HEK293 (cell line): ENCODE measurements around the gene DNHD1.

Source experiments
- CTCF ChIA-PET: fragments of 350-600 bp; formaldehyde crosslinking; extraction: SDS; loops from one replicate; lab custom pipeline; 2021; ENCODE audit warnings: antibody characterized with exemption; lab: Yijun Ruan, JAX
- POLR2A ChIA-PET: fragments of 300-600 bp; formaldehyde crosslinking; extraction: SDS; loops from one replicate; lab custom pipeline; 2020; ENCODE audit warnings: antibody characterized with exemption, inconsistent platforms; lab: Yijun Ruan, JAX
- H3K27ac ChIP-seq: fragments of 200-500 bp; sonication (Bioruptor generic); 2 replicates; pipeline ENCODE4 v1.5.1; 2014; ENCODE audit warnings: low read depth, low read length, control low read depth, inconsistent platforms; ENCODE audit errors: extremely low read depth
- H3K36me3 ChIP-seq, 2 experiments: fragments of 200-500 bp in 1 of 2; sonication (Bioruptor generic) in 1 of 2; 1 replicate in 1 of 2; 2 replicates in 1 of 2; pipeline ENCODE4 v1.5.1; 2014 to 2017; ENCODE audit warnings: inconsistent platforms in 2 of 2, low read length in 2 of 2; ENCODE audit not compliant: control insufficient read depth in 2 of 2, insufficient read depth in 1 of 2
- H3K4me1 ChIP-seq: fragments of 200-500 bp; sonication (Bioruptor generic); 2 replicates; pipeline ENCODE4 v1.5.1; 2014; ENCODE audit warnings: mild to moderate bottlenecking, low read length, inconsistent platforms; ENCODE audit not compliant: control insufficient read depth, insufficient read depth
- H3K4me3 ChIP-seq: 2 replicates; pipeline ENCODE4 v1.5.1; 2011; ENCODE audit warnings: low read depth, mild to moderate bottlenecking, control low read depth, low read length, moderate library complexity
- H3K9me3 ChIP-seq: fragments of 200-500 bp; sonication (Bioruptor generic); 2 replicates; pipeline ENCODE4 v1.5.1; 2014; ENCODE audit warnings: low read depth, low read length, inconsistent platforms; ENCODE audit not compliant: control insufficient read depth, insufficient read depth
- EGR2 ChIP-seq: fragments of 450-650 bp; formaldehyde crosslinking; IDR thresholded peaks from 2 replicates; pipeline ENCODE4 v1.5.1; 2016; ENCODE audit warnings: low read depth, missing biosample characterization, missing genetic modification characterization
- FEZF1 ChIP-seq: fragments of 450-650 bp; formaldehyde crosslinking; IDR thresholded peaks from 2 replicates; pipeline ENCODE4 v1.5.1; 2016; ENCODE audit warnings: missing biosample characterization, missing genetic modification characterization
- INSM2 ChIP-seq: fragments of 450-650 bp; formaldehyde crosslinking; IDR thresholded peaks from 2 replicates; pipeline ENCODE4 v1.5.1; 2016; ENCODE audit warnings: missing biosample characterization, missing genetic modification characterization
- KLF17 ChIP-seq: fragments of 450-650 bp; formaldehyde crosslinking; IDR thresholded peaks from 2 replicates; pipeline ENCODE4 v1.5.1; 2016; ENCODE audit warnings: missing biosample characterization, missing genetic modification characterization
- MYNN ChIP-seq: fragments of 450-650 bp; formaldehyde crosslinking; IDR thresholded peaks from 2 replicates; pipeline ENCODE4 v1.5.1; 2016; ENCODE audit warnings: missing biosample characterization, missing genetic modification characterization, borderline replicate concordance
- SCRT2 ChIP-seq: fragments of 450-650 bp; formaldehyde crosslinking; IDR thresholded peaks from 2 replicates; pipeline ENCODE4 v1.5.1; 2016; ENCODE audit warnings: missing biosample characterization, missing genetic modification characterization
- SETDB1 ChIP-seq: IDR thresholded peaks from one replicate; pipeline ENCODE4 v1.6.1; 2017; ENCODE audit warnings: mild to moderate bottlenecking, low read length, moderate library complexity, mixed read lengths; ENCODE audit not compliant: insufficient read length
- ZBTB17 ChIP-seq: fragments of 450-650 bp; formaldehyde crosslinking; IDR thresholded peaks from 2 replicates; pipeline ENCODE4 v1.5.1; 2016; ENCODE audit warnings: missing biosample characterization, missing genetic modification characterization
- ZBTB20 ChIP-seq: fragments of 450-650 bp; formaldehyde crosslinking; IDR thresholded peaks from 2 replicates; pipeline ENCODE4 v1.5.1; 2016; ENCODE audit warnings: missing biosample characterization, missing genetic modification characterization
- ZBTB48 ChIP-seq: fragments of 450-650 bp; formaldehyde crosslinking; IDR thresholded peaks from 2 replicates; pipeline ENCODE4 v1.5.1; 2016; ENCODE audit warnings: missing biosample characterization, missing genetic modification characterization
- ZNF132 ChIP-seq: fragments of 450-650 bp; formaldehyde crosslinking; IDR thresholded peaks from 2 replicates; pipeline ENCODE4 v1.5.1; 2017; ENCODE audit warnings: missing biosample characterization, missing genetic modification characterization, borderline replicate concordance
- ZNF157 ChIP-seq: fragments of 450-650 bp; formaldehyde crosslinking; IDR thresholded peaks from 2 replicates; pipeline ENCODE4 v1.5.1; 2016; ENCODE audit warnings: missing biosample characterization, missing genetic modification characterization
- ZNF175 ChIP-seq: fragments of 450-650 bp; formaldehyde crosslinking; IDR thresholded peaks from 2 replicates; pipeline ENCODE4 v1.5.1; 2016; ENCODE audit warnings: missing biosample characterization, missing genetic modification characterization
- ZNF202 ChIP-seq: fragments of 450-650 bp; formaldehyde crosslinking; IDR thresholded peaks from 2 replicates; pipeline ENCODE4 v1.5.1; 2016; ENCODE audit warnings: missing biosample characterization, missing genetic modification characterization, borderline replicate concordance
- ZNF311 ChIP-seq: fragments of 450-650 bp; formaldehyde crosslinking; IDR thresholded peaks from 2 replicates; pipeline ENCODE4 v1.5.1; 2017; ENCODE audit warnings: missing biosample characterization, missing genetic modification characterization, borderline replicate concordance
- ZNF324 ChIP-seq: fragments of 450-650 bp; formaldehyde crosslinking; IDR thresholded peaks from 2 replicates; pipeline ENCODE4 v1.5.1; 2016; ENCODE audit warnings: missing biosample characterization, missing genetic modification characterization
- ZNF335 ChIP-seq: fragments of 450-650 bp; formaldehyde crosslinking; conservative IDR thresholded peaks from 2 replicates; pipeline ENCODE4 v1.5.1; 2016; ENCODE audit warnings: missing biosample characterization, missing genetic modification characterization
- ZNF510 ChIP-seq: fragments of 450-650 bp; formaldehyde crosslinking; IDR thresholded peaks from 2 replicates; pipeline ENCODE4 v1.5.1; 2018; ENCODE audit warnings: mild to moderate bottlenecking, missing genetic modification characterization, missing biosample characterization; ENCODE audit not compliant: insufficient replicate concordance
- ZNF629 ChIP-seq: fragments of 450-650 bp; formaldehyde crosslinking; IDR thresholded peaks from 2 replicates; pipeline ENCODE4 v1.5.1; 2017; ENCODE audit warnings: missing biosample characterization, missing genetic modification characterization
- ZNF792 ChIP-seq: fragments of 450-650 bp; formaldehyde crosslinking; IDR thresholded peaks from 2 replicates; pipeline ENCODE4 v1.5.1; 2016; ENCODE audit warnings: missing biosample characterization, missing genetic modification characterization
- ZXDB ChIP-seq: fragments of 450-650 bp; formaldehyde crosslinking; IDR thresholded peaks from 2 replicates; pipeline ENCODE4 v1.5.1; 2016; ENCODE audit warnings: missing biosample characterization, missing genetic modification characterization
- TF ChIP-seq, protein P1 (sequence below): fragments of 450-650 bp; formaldehyde crosslinking; IDR thresholded peaks from 2 replicates; pipeline ENCODE4 v1.5.1; 2016; ENCODE audit warnings: missing biosample characterization, missing genetic modification characterization
- TF ChIP-seq, protein P2 (sequence below): fragments of 450-650 bp; formaldehyde crosslinking; conservative IDR thresholded peaks from 2 replicates; pipeline ENCODE4 v1.5.1; 2016; ENCODE audit warnings: low read depth, missing biosample characterization, missing genetic modification characterization

DNHD1 gene

DNA sequence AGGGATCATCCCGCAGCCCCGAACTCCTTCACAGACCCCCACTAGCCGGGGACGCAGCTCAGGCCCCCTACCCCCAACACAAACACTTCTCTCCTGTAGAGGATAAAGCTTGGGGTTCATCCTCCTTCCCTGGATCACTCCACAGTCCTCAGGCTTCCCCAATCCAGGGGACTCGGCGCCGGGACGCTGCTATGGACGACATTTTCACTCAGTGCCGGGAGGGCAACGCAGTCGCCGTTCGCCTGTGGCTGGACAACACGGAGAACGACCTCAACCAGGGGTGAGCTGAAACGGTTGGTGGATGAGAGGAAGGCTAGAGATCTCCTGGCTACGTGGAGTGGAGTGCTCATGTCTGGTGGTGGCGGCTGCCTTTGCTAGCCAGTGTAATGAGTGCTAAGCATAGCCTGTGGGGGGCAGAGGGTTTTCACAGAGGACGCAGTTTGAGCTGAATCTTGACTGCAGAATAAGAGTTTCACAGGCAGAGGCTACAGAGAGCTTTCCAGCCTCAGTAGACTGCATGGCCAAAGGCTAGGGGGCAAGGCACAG lies 107.1 kb downstream of the DNHD1 start (continued):
- TF ChIP-seq ZBTB17 (tag by site-specific recombination) (peak; percentile 54), ZNF132 (tag by site-specific recombination) (no peak), ZNF510 (no peak), SETDB1 (no peak), ZNF792 (tag by site-specific recombination) (no peak), ZBTB48 (tag by site-specific recombination) (0 out of 2 replicates have a peak, but pooled peaks have one; percentile 66), SCRT2 (tag by site-specific recombination) (no peak), KLF17 (tag by site-specific recombination) (no peak), ZNF202 (tag by site-specific recombination) (no peak), ZNF175 (no peak), ZBTB20 (tag by site-specific recombination) (peak; percentile 90), MYNN (tag by site-specific recombination) (0 out of 2 replicates have a peak, but pooled peaks have one; percentile 41), INSM2 (no peak), ZXDB (tag by site-specific recombination) (no peak), EGR2 (tag by site-specific recombination) (no peak)
- TF ChIP-seq, protein P1, sequence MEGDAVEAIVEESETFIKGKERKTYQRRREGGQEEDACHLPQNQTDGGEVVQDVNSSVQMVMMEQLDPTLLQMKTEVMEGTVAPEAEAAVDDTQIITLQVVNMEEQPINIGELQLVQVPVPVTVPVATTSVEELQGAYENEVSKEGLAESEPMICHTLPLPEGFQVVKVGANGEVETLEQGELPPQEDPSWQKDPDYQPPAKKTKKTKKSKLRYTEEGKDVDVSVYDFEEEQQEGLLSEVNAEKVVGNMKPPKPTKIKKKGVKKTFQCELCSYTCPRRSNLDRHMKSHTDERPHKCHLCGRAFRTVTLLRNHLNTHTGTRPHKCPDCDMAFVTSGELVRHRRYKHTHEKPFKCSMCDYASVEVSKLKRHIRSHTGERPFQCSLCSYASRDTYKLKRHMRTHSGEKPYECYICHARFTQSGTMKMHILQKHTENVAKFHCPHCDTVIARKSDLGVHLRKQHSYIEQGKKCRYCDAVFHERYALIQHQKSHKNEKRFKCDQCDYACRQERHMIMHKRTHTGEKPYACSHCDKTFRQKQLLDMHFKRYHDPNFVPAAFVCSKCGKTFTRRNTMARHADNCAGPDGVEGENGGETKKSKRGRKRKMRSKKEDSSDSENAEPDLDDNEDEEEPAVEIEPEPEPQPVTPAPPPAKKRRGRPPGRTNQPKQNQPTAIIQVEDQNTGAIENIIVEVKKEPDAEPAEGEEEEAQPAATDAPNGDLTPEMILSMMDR (tag by site-specific recombination), result peak; percentile 67; the same call in 1 of the 2 replicates
- TF ChIP-seq, protein P2, sequence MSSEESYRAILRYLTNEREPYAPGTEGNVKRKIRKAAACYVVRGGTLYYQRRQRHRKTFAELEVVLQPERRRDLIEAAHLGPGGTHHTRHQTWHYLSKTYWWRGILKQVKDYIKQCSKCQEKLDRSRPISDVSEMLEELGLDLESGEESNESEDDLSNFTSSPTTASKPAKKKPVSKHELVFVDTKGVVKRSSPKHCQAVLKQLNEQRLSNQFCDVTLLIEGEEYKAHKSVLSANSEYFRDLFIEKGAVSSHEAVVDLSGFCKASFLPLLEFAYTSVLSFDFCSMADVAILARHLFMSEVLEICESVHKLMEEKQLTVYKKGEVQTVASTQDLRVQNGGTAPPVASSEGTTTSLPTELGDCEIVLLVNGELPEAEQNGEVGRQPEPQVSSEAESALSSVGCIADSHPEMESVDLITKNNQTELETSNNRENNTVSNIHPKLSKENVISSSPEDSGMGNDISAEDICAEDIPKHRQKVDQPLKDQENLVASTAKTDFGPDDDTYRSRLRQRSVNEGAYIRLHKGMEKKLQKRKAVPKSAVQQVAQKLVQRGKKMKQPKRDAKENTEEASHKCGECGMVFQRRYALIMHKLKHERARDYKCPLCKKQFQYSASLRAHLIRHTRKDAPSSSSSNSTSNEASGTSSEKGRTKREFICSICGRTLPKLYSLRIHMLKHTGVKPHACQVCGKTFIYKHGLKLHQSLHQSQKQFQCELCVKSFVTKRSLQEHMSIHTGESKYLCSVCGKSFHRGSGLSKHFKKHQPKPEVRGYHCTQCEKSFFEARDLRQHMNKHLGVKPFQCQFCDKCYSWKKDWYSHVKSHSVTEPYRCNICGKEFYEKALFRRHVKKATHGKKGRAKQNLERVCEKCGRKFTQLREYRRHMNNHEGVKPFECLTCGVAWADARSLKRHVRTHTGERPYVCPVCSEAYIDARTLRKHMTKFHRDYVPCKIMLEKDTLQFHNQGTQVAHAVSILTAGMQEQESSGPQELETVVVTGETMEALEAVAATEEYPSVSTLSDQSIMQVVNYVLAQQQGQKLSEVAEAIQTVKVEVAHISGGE, result no peak

DNA sequence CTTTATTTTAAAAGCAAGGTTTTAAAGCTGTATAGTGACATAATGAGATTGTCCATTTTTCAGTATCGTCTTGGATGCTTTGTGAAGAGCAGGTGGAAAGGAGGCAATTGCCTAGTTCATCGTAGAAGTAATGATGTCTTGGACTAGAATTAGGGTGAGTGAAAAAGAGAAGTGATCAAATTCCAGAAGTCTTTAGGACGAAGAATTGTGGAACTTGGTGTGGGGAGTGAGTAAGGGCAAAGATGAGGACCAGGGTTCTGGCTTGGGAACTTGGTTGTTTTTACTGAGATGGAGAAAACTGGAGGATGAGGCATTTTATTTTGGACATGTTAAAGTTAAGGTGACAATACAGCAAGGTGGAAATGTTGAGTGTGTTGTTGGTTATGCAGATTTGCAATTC lies 107.7 kb downstream of the DNHD1 start:
- Histone ChIP-seq H3K4me1 (no peaks in the 10 kb centered on the region), H3K36me3 (peaks cover 0 to 55% of the 10 kb centered on the region in 2 experiments; a peak in 1 of 3 replicates), H3K4me3 (peak overlapping the region; percentile 92), H3K9me3 (no peaks in the 10 kb centered on the region), H3K27ac (no peak overlapping the region; the same call in 1 of the 2 replicates)
- ChIA-PET CTCF (interaction anchor here (1.0 to 2.1 kb wide), 6 partner anchors 8 to 226 kb away, joined by 3 to 16 read pairs (median 5); partner anchors contain the start of genes MRPL17 and TPP1), POLR2A (interaction anchor here (1.0 to 3.2 kb wide), 6 partner anchors 8 to 124 kb away, joined by 3 to 20 read pairs (median 8); partner anchors contain the start of genes ARFIP2, MRPL17, TAF10 and TIMM10B)
- no peak for TF ChIP-seq ZXDB (tag by site-specific recombination)
- TF ChIP-seq ZNF324 (tag by site-specific recombination), result no peak
- TF ChIP-seq ZNF157 (tag by site-specific recombination), result no peak
- TF ChIP-seq ZNF629, result no peak
- no peak for TF ChIP-seq FEZF1 (tag by site-specific recombination)
- TF ChIP-seq ZNF311 (tag by site-specific recombination), result no peak
- TF ChIP-seq ZNF335 (tag by site-specific recombination), result no peak
